Measurements from ENCODE around the gene DHRS12.

DNA sequence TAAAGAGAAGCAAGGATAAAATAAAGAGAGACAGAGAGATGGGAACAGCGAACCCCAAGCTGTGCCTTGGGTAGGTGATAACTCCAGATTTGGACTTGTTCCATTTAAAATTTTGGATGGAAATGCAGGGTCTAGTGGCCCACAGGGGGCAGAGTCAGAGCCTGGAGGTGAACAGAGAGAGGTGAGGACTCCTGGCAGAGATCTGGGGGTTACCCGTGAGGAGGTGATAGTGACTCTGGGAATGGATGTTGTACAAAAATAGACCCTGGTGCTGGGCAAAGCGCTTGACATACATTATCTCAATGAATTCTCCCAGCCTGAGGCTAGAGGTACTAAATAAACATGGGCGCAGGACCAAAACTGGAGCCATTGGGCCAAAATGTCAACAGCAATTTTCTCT, 14.3 kb upstream of the DHRS12 start:
- TF ChIP-seq, protein P1, sequence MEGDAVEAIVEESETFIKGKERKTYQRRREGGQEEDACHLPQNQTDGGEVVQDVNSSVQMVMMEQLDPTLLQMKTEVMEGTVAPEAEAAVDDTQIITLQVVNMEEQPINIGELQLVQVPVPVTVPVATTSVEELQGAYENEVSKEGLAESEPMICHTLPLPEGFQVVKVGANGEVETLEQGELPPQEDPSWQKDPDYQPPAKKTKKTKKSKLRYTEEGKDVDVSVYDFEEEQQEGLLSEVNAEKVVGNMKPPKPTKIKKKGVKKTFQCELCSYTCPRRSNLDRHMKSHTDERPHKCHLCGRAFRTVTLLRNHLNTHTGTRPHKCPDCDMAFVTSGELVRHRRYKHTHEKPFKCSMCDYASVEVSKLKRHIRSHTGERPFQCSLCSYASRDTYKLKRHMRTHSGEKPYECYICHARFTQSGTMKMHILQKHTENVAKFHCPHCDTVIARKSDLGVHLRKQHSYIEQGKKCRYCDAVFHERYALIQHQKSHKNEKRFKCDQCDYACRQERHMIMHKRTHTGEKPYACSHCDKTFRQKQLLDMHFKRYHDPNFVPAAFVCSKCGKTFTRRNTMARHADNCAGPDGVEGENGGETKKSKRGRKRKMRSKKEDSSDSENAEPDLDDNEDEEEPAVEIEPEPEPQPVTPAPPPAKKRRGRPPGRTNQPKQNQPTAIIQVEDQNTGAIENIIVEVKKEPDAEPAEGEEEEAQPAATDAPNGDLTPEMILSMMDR (IDR thresholded peaks at IDR 0.05), result no peak
- TF ChIP-seq POLR2A (IDR thresholded peaks at IDR 0.05) (no peak), POLR2AphosphoS5 (IDR thresholded peaks at IDR 0.05; ENCODE audit: insufficient read depth in 1 of 2, low read depth in 1 of 2) (no peak)

All from vagina (tissue), 2 donors.